AG09309 (cell line): ENCODE results near the gene MAD1L1.

Experiments
- DNase-seq: peaks from one replicate; pipeline ENCODE4 v3.0.0-alpha.2; 2010; ENCODE audit warnings: low read depth
- H3K4me3 ChIP-seq: 2 replicates; pipeline ENCODE4 v1.5.1; 2011; ENCODE audit warnings: mild to moderate bottlenecking, low read depth, low read length, moderate library complexity; ENCODE audit not compliant: control insufficient read depth
- TF ChIP-seq, protein P1 (sequence below): IDR thresholded peaks from 2 replicates; pipeline ENCODE4 v1.5.1; 2011; ENCODE audit warnings: mild to moderate bottlenecking, low read depth, low read length, inconsistent platforms; ENCODE audit not compliant: insufficient read depth, control insufficient read depth; ENCODE audit errors: missing control alignments

The MAD1L1 gene

GRCh38 chr7:2033586-2034135, 199.1 kb downstream of the MAD1L1 start:
- DNase-seq = no peak
- TF ChIP-seq, protein P1, sequence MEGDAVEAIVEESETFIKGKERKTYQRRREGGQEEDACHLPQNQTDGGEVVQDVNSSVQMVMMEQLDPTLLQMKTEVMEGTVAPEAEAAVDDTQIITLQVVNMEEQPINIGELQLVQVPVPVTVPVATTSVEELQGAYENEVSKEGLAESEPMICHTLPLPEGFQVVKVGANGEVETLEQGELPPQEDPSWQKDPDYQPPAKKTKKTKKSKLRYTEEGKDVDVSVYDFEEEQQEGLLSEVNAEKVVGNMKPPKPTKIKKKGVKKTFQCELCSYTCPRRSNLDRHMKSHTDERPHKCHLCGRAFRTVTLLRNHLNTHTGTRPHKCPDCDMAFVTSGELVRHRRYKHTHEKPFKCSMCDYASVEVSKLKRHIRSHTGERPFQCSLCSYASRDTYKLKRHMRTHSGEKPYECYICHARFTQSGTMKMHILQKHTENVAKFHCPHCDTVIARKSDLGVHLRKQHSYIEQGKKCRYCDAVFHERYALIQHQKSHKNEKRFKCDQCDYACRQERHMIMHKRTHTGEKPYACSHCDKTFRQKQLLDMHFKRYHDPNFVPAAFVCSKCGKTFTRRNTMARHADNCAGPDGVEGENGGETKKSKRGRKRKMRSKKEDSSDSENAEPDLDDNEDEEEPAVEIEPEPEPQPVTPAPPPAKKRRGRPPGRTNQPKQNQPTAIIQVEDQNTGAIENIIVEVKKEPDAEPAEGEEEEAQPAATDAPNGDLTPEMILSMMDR = no peak
- H3K4me3 ChIP-seq = no peak overlapping the region

DNA sequence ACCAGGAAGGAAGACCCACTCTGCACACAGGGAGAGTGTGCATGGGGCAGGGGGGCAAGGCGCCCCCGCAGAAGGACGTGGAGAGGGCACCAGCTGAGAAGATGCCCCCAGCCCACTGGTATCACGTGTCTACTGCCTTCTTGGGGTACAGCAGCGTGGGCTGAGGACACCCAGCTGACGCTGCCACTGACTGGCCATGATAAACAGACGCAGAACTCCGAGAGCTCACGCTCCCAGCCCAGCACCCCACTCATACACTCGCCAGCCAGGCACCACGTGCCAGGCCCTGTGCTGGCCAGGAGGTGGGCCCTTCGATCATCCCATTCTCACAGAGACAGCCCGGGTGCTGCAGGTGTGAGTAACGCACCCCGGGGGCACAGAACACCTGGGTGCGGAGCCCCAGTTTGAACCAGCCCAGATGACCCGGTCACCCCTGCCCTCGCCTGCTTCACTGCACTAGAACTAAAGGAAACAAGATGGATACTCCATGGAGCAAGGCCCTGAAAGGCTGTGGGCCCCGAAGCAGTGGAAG, 199.8 kb downstream of the MAD1L1 start:
- TF ChIP-seq, protein P1 = no peak
- no peak for DNase-seq
- H3K4me3 ChIP-seq = no peak overlapping the region

GRCh38 chr7:2032030-2032875, 200.5 kb downstream of the MAD1L1 start:
- TF ChIP-seq, protein P1 = no peak
- H3K4me3 ChIP-seq = no peak overlapping the region
- DNase-seq = no peak

DNA sequence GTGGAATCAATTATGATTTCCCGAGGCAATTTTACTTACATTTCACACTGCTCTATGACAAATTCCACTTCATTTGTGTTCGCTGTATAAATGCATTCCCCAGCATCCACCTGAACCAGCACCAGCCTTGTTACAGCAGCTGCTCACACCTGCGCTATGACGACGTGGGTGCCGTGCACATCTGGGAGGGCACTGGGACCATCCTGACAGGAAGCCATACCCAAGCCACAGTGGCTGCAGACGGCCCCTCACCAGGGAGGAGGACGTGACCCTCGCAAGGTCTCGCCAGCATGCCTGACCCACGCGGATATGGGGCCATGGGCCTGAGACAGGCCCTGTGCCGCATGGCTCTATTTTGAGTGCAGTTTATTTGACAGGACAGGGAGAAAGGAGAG, 201.3 kb downstream of the MAD1L1 start:
- no peak for DNase-seq
- TF ChIP-seq, protein P1 = no peak
- no peak overlapping the region for H3K4me3 ChIP-seq

DNA sequence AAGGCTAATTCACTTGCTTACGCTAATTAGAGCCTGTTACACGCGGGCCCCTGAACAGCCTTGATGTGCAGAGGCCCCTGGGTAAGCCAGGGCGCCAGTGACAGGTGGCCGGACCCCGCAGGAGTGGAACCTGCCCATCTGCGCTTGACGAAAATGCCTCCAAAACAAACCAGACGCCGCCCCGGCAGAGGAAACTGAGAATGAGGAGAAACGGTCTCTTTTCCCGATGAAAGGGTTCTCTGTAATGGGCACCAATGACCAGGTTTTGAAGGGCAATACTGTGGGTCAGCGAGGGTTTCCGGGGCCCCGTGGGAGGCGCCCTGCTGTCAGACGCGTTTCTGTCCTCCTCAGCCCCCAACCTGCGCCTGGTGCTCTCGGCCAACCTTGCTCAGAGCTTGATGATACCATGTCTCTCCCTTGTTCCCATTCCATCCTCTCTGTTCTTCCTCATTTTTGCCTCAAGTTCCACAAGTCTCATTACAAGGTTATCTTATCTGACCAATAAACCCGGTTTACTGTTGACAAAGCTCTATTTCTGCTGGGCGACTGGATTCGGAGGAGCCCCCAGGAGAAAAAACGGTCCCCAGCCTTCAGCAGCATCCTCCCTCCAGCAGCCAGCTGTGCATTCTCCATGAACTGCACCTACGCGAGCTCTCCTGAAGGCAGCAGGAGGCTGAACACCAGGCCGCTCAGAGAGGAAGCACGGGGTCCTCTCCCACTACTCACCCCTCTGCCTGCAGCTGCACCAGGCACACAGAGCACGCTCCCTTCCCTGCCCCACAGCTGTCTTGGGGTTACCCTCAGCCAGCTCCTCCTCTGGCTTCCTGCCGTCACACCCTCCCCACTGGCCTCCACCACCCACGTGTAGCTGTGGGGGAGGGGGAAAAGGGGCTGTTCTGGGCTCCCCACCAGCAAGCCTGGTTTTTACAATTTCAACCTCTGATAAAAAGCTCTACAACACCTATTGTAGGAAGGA, 202.0 kb downstream of the MAD1L1 start:
- H3K4me3 ChIP-seq = no peak overlapping the region
- DNase-seq = no peak
- TF ChIP-seq, protein P1 = no peak

DNA sequence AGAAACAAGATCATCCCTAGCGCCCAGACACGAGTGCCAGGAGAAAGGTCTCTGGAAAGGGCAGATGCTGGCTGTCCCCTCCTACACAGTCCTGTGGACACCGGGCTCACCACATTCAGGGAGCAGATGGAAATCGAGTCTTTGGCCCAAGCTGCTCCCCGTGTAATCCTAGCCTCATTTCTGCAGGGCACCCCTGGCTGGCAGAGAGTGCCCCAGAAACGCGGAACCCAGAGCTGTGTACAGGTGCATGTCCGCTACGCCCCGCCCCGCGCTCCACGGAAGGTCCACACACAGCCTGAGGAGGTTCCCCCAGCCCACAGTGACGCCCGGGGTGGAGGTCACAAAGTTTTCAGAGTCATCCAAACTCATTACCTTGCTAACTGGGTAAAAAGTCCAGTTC, 202.8 kb downstream of the MAD1L1 start:
- no peak overlapping the region for H3K4me3 ChIP-seq
- no peak for DNase-seq
- TF ChIP-seq, protein P1 = no peak
